Stimulated activated CD8-positive, alpha-beta memory T cell treated with anti-CD3 and anti-CD28 coated beads, Interleukin-15, amount 100 ng/mL, for 1 hour (primary cell): ENCODE results near the gene PHF13.

Experiments used
- DNase-seq: peaks from one replicate; pipeline ENCODE4 v3.0.0-alpha.2; 2020; ENCODE audit warnings: low read depth

PHF13 gene

GRCh38 chr1:6613361-6614018, at the start of gene PHF13:
Gene PHF13, plus strand, starts transcription at chr1:6613731. Its CDS starts 336 bp downstream, at chr1:6614067.
- peak; percentile 98 for DNase-seq

- no peak for DNase-seq
These were observed 44.5 kb upstream of the PHF13 start for GRCh38 chr1:6569033-6569432.

GRCh38 chr1:6570100-6570499, 43.4 kb upstream of the PHF13 start:
- no peak for DNase-seq

GRCh38 chr1:6570987-6571386, 42.5 kb upstream of the PHF13 start:
- DNase-seq: no peak

- no peak for DNase-seq
These were observed 40.7 kb upstream of the PHF13 start for GRCh38 chr1:6572653-6573383.

GRCh38 chr1:6574025-6574620, 39.4 kb upstream of the PHF13 start:
- DNase-seq: no peak

- DNase-seq: no peak
These were observed 38.7 kb upstream of the PHF13 start for GRCh38 chr1:6574818-6575217.

- no peak for DNase-seq
These were observed 35.6 kb upstream of the PHF13 start for GRCh38 chr1:6577831-6578525.

- DNase-seq: no peak
These were observed 34.7 kb upstream of the PHF13 start for GRCh38 chr1:6578624-6579373.

GRCh38 chr1:6579374-6580118, 34.0 kb upstream of the PHF13 start, which contains the start of gene ZBTB48:
Gene ZBTB48, plus strand, starts transcription at chr1:6579994. Its CDS starts 616 bp downstream, at chr1:6580610.
- peak; percentile 91 for DNase-seq

- no peak for DNase-seq
These were observed 33.4 kb upstream of the PHF13 start for GRCh38 chr1:6580119-6580592.

GRCh38 chr1:6580593-6581409, 32.7 kb upstream of the PHF13 start:
- DNase-seq: no peak

GRCh38 chr1:6581561-6582305, 31.8 kb upstream of the PHF13 start:
- no peak for DNase-seq

GRCh38 chr1:6582370-6582769, 31.2 kb upstream of the PHF13 start:
- DNase-seq: no peak

- DNase-seq: no peak
These were observed 29.1 kb upstream of the PHF13 start for GRCh38 chr1:6584126-6585080.

- no peak for DNase-seq
These were observed 28.3 kb upstream of the PHF13 start for GRCh38 chr1:6585081-6585722.

GRCh38 chr1:6585841-6586240, 27.7 kb upstream of the PHF13 start:
- DNase-seq: no peak

- DNase-seq: no peak
These were observed 27.1 kb upstream of the PHF13 start for GRCh38 chr1:6586404-6586816.
